Trophoblast cell (in vitro differentiated cells and primary cell): ENCODE results near the gene TRAM1L1. TPM values are rescaled to one million over a fixed set of nuclear protein-coding genes. Genes with fewer than 3 reads are reported as not detected.

Experiments
- DNase-seq, 2 donors: peaks; one replicate each; pipeline ENCODE4 v3.0.0-alpha.2; 2016
- H2AFZ ChIP-seq: 2 replicates; pipeline ENCODE4 v1.6.1; 2013; ENCODE audit warnings: low read length, moderate library complexity, mild to moderate bottlenecking; ENCODE audit not compliant: insufficient read depth, poor library complexity
- H2AK5ac ChIP-seq: 2 replicates; pipeline ENCODE4 v1.6.1; 2013; ENCODE audit warnings: mild to moderate bottlenecking, low read length
- H2BK120ac ChIP-seq: 2 replicates; pipeline ENCODE4 v1.6.1; 2013; ENCODE audit warnings: low read length, mild to moderate bottlenecking, moderate library complexity; ENCODE audit not compliant: insufficient read depth, poor library complexity
- H2BK12ac ChIP-seq: 2 replicates; pipeline ENCODE4 v1.6.1; 2013; ENCODE audit warnings: mild to moderate bottlenecking, low read length, moderate library complexity
- H2BK5ac ChIP-seq: 2 replicates; pipeline ENCODE4 v1.6.1; 2013; ENCODE audit warnings: low read length, low read depth, moderate library complexity, mild to moderate bottlenecking; ENCODE audit not compliant: poor library complexity
- H3K14ac ChIP-seq: 2 replicates; pipeline ENCODE4 v1.6.1; 2013; ENCODE audit warnings: mild to moderate bottlenecking, low read length
- H3K18ac ChIP-seq: 2 replicates; pipeline ENCODE4 v1.6.1; 2013; ENCODE audit warnings: mild to moderate bottlenecking, low read length
- H3K23ac ChIP-seq: 2 replicates; pipeline ENCODE4 v1.6.1; 2013; ENCODE audit warnings: low read length
- H3K27ac ChIP-seq: 2 replicates; pipeline ENCODE4 v1.5.1; 2013; ENCODE audit warnings: low read depth, mild to moderate bottlenecking, inconsistent platforms, low read length, moderate library complexity
- H3K27me3 ChIP-seq: 2 replicates; pipeline ENCODE4 v1.6.1; 2013; ENCODE audit warnings: inconsistent platforms, mild to moderate bottlenecking, low read length, moderate library complexity; ENCODE audit not compliant: insufficient read depth
- H3K36me3 ChIP-seq, 2 experiments: 1 replicate in 1 of 2; 2 replicates in 1 of 2; pipeline ENCODE4 v1.6.1; 2013; ENCODE audit warnings: low read length in 2 of 2, mild to moderate bottlenecking in 2 of 2, moderate library complexity in 1 of 2; ENCODE audit not compliant: insufficient read depth in 2 of 2, control insufficient read depth in 1 of 2
- H3K4ac ChIP-seq: 2 replicates; pipeline ENCODE4 v1.6.1; 2013; ENCODE audit warnings: low read depth, mild to moderate bottlenecking, low read length, moderate library complexity
- H3K4me1 ChIP-seq, 2 experiments: 1 replicate in 1 of 2; 2 replicates in 1 of 2; pipeline ENCODE4 v1.6.1; 2013; ENCODE audit warnings: low read length in 2 of 2, mild to moderate bottlenecking in 2 of 2, moderate library complexity in 1 of 2; ENCODE audit not compliant: insufficient read depth in 2 of 2, control insufficient read depth in 1 of 2
- H3K4me2 ChIP-seq: 2 replicates; pipeline ENCODE4 v1.6.1; 2013; ENCODE audit warnings: inconsistent platforms, mild to moderate bottlenecking, low read length, moderate library complexity
- H3K4me3 ChIP-seq: 2 replicates; pipeline ENCODE4 v1.5.1; 2013; ENCODE audit warnings: mild to moderate bottlenecking, low read depth, low read length, inconsistent platforms
- H3K79me1 ChIP-seq: one replicate; pipeline ENCODE4 v1.6.1; 2013; ENCODE audit warnings: low read length
- H3K79me2 ChIP-seq: 2 replicates; pipeline ENCODE4 v1.6.1; 2013; ENCODE audit warnings: low read length, mild to moderate bottlenecking; ENCODE audit not compliant: control insufficient read depth, insufficient read depth, poor library complexity
- H3K9ac ChIP-seq: 2 replicates; pipeline ENCODE4 v1.6.1; 2013; ENCODE audit warnings: mild to moderate bottlenecking, low read length
- H3K9me3 ChIP-seq: 2 replicates; pipeline ENCODE4 v1.6.1; 2013; ENCODE audit warnings: low read depth, mild to moderate bottlenecking, control low read depth, inconsistent platforms, low read length; ENCODE audit not compliant: insufficient read depth
- H4K12ac ChIP-seq: 2 replicates; pipeline ENCODE4 v1.6.1; 2013; ENCODE audit warnings: low read depth, mild to moderate bottlenecking, low read length, moderate library complexity
- H4K8ac ChIP-seq: 2 replicates; pipeline ENCODE4 v1.6.1; 2013; ENCODE audit warnings: low read depth, mild to moderate bottlenecking, low read length, moderate library complexity
- H4K91ac ChIP-seq: one replicate; pipeline ENCODE4 v1.6.1; 2013; ENCODE audit warnings: low read depth, mild to moderate bottlenecking, low read length, moderate library complexity
- WGBS: extraction: QIAGEN DNeasy Blood & Tissue Kit; methylation state at CpG from one replicate; pipeline ENCODE4 v1.1.7; 2013; ENCODE audit warnings: missing lambda C conversion rate; ENCODE audit not compliant: insufficient read length, insufficient coverage; ENCODE audit errors: extremely low coverage; 5-methylcytosine and 5-hydroxymethylcytosine counted together
- polyA plus RNA-seq: library from polyadenylated mRNA; stranded (reverse); fragments of 200-250 nt; gene quantifications from 2 replicates; pipeline ENCODE4 v1.2.3, GENCODE V29; 2013

TRAM1L1 gene
- polyA plus RNA-seq: 1.5 TPM in 2 replicates

DNA sequence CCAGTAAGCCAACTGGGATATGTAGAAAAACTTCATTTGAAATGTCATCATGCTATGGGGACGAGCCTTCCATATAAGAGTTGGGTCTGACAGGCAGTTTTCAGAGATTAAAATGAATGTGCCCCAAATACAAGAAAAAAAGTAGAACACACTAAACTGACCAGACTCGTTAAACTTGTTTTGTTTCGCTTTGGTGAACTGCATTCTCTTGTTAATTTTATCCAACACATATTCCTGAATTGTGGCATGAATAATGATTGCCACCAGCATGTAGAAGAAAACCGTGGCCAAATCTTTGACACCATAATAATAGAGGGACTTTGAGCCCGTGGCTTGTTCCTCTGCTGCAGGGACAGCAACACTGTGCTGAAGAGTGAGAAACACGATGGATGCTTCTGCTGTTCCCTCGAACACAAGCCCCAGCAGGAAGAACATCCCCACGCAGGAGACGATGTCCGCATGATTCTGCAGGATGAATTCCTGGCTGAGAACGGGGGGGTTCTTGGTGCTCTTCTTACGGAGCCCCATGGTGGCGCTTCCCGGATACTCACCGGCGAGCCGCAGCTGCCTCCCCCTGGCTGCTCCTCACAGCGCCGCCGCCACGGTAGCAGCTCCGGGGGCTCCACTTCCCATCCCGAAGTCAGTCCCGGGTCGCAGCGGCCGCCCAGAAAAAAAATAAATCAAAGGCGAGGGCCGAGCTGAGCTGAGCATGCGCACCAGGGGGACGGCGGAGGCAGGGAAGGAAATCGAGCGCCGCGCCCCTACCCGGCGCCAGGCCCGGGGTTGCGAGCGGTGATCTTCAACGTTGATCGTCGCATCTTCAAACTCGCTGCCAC, at the start of gene TRAM1L1:
TSS of gene TRAM1L1 (minus strand) at position 711 of the 836 bp plus-strand sequence. CDS start at position 528, 183 bp downstream.
- Histone ChIP-seq H2BK120ac (peak within 1 kb of the TSS; percentile 48), H3K4me1 (no peaks in the 10 kb centered on the region), H3K9me3 (no peaks in the 10 kb centered on the region), H4K8ac (peak within 1 kb of the TSS; percentile 80), H4K91ac (peak within 1 kb of the TSS; percentile 69), H3K18ac (peak within 1 kb of the TSS; percentile 22), H3K4me3 (peak within 1 kb of the TSS; percentile 73), H3K4me2 (peak within 1 kb of the TSS; percentile 58), H3K4ac (no peak within 1 kb of the TSS), H3K14ac (peak within 1 kb of the TSS; percentile 41), H3K27me3 (no peaks in the 10 kb centered on the region), H3K79me2 (peaks cover 3% of the 10 kb centered on the region), H3K9ac (peak within 1 kb of the TSS; percentile 78), H4K12ac (peak within 1 kb of the TSS; percentile 76), H3K27ac (peak within 1 kb of the TSS; percentile 73), H2AK5ac (no peak within 1 kb of the TSS), H3K23ac (no peak within 1 kb of the TSS), H2AFZ (peak within 1 kb of the TSS; percentile 87), H3K79me1 (peaks cover 6% of the 10 kb centered on the region), H2BK12ac (no peak within 1 kb of the TSS), H2BK5ac (no peak within 1 kb of the TSS), H3K36me3 (no peaks in the 10 kb centered on the region)
- no CpG with 5 or more reads among the region's 45 CpGs for WGBS
- DNase-seq: peak; percentile 9 to 39

DNA sequence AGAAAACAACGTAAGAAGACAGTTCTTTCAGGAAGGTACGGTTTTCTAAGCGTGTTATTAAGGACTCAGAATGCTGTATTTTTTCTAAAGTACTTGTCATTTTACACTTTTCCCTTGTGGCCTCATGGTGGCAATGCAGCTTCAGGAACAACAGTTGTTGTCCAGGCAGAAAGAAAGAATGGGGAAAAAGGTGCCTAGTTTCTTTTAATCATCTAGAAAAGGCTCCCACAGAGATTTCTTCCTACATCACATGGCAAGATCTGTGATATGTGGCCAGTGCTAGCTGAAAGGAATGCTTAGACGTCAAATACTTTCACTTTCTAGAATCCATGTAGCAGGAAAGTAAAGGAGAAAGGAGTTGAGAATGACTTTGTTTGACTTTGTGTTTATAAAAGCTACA, 49.0 kb upstream of the TRAM1L1 start:
- peaks cover 3% of the 10 kb centered on the region for H3K79me1 ChIP-seq
- H3K4me3 ChIP-seq: no peak overlapping the region
- H3K9me3 ChIP-seq: no peaks in the 10 kb centered on the region
- H2AFZ ChIP-seq: no peak overlapping the region
- no peak overlapping the region for H3K4ac ChIP-seq
- no peaks in the 10 kb centered on the region for H3K27me3 ChIP-seq
- H3K9ac ChIP-seq: no peak overlapping the region
- no peak overlapping the region for H3K27ac ChIP-seq
- no peak overlapping the region for H4K12ac ChIP-seq
- no peak overlapping the region for H2BK120ac ChIP-seq
- H3K36me3 ChIP-seq: no peaks in the 10 kb centered on the region
- DNase-seq: peak; percentile 42 to 77
- WGBS: no CpG with 5 or more reads among the region's 4 CpGs
- H3K14ac ChIP-seq: no peak overlapping the region
- no peak overlapping the region for H3K18ac ChIP-seq
- H2BK5ac ChIP-seq: no peak overlapping the region
- H3K4me1 ChIP-seq: peaks cover 6 to 7% of the 10 kb centered on the region in 2 experiments
- H2AK5ac ChIP-seq: no peak overlapping the region
- H3K23ac ChIP-seq: no peak overlapping the region
- H3K79me2 ChIP-seq: no peaks in the 10 kb centered on the region
- H3K4me2 ChIP-seq: no peak overlapping the region
- no peak overlapping the region for H2BK12ac ChIP-seq
- no peak overlapping the region for H4K8ac ChIP-seq
- H4K91ac ChIP-seq: no peak overlapping the region

DNA sequence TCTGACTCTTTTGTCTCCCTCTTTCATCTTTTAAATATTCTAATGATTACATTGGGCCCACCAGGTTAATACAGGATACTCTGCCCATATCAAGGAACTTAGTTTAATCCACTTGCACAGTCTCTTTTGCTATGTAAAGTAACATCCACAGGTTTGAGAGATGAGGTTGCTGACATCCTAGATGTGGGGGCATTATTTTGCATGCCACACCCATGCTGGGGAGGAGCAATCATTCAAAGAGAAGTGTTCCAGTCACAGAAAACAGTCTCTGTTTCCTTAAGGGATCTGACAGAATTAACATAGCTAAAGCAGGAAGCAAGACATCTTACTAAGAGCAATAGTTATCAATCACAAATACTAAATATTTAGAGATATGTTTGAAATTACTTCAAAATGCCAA, 11.5 kb upstream of the TRAM1L1 start:
- Histone ChIP-seq H3K79me1 (no peaks in the 10 kb centered on the region), H3K9me3 (no peaks in the 10 kb centered on the region), H3K9ac (no peak overlapping the region), H3K23ac (no peak overlapping the region), H3K18ac (no peak overlapping the region), H3K4me2 (no peak overlapping the region), H3K27ac (no peak overlapping the region), H2AFZ (no peak overlapping the region), H3K27me3 (no peaks in the 10 kb centered on the region), H3K4ac (no peak overlapping the region), H4K91ac (no peak overlapping the region), H3K79me2 (no peaks in the 10 kb centered on the region), H3K4me1 (no peaks in the 10 kb centered on the region), H3K4me3 (no peak overlapping the region), H2BK12ac (no peak overlapping the region), H2BK5ac (no peak overlapping the region), H3K14ac (no peak overlapping the region), H2AK5ac (no peak overlapping the region), H4K12ac (no peak overlapping the region), H3K36me3 (no peaks in the 10 kb centered on the region), H2BK120ac (no peak overlapping the region), H4K8ac (no peak overlapping the region)
- no peak for DNase-seq

DNA sequence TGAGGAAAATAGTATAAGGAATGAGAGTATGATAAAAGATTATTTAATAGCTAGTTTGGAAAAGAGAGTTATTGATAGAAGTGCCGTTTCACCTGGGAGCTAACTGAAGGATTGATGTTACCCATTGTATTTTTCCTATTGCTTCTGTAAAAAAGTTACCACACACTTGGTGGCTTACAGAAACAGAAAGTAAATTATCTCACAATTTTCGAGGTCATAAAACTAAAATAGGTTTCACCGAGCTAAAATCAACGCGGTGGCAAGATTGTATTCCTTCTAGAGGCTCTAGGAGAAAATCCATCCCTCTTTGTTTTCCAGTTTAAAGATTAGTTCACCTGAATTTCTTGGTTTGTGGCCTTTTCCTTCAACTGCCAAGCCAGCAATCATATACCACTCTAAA, 11.1 kb upstream of the TRAM1L1 start:
- no peak overlapping the region for H3K27ac ChIP-seq
- H3K14ac ChIP-seq: no peak overlapping the region
- no peak overlapping the region for H4K8ac ChIP-seq
- H3K4me1 ChIP-seq: no peaks in the 10 kb centered on the region
- no peaks in the 10 kb centered on the region for H3K27me3 ChIP-seq
- H2BK120ac ChIP-seq: no peak overlapping the region
- no peak overlapping the region for H4K91ac ChIP-seq
- H3K9ac ChIP-seq: no peak overlapping the region
- H2AK5ac ChIP-seq: no peak overlapping the region
- H3K36me3 ChIP-seq: no peaks in the 10 kb centered on the region
- WGBS: no CpG with 5 or more reads among the region's 5 CpGs
- no peak overlapping the region for H3K4ac ChIP-seq
- no peak overlapping the region for H3K4me2 ChIP-seq
- no peak overlapping the region for H4K12ac ChIP-seq
- H2AFZ ChIP-seq: no peak overlapping the region
- H3K79me1 ChIP-seq: no peaks in the 10 kb centered on the region
- no peaks in the 10 kb centered on the region for H3K79me2 ChIP-seq
- H3K9me3 ChIP-seq: no peaks in the 10 kb centered on the region
- no peak overlapping the region for H3K18ac ChIP-seq
- H2BK12ac ChIP-seq: no peak overlapping the region
- H3K4me3 ChIP-seq: no peak overlapping the region
- H3K23ac ChIP-seq: no peak overlapping the region
- no peak for DNase-seq
- H2BK5ac ChIP-seq: no peak overlapping the region
